WTC11 (cell line): ENCODE data around the gene CXCL17. TPM values are rescaled to one million over a fixed set of nuclear protein-coding genes. Genes with fewer than 3 reads are reported as not detected.

Source experiments
- ATAC-seq: fragments of 200-7000 bp; cut with Tn5 transposase; 2 replicates; pipeline ENCODE4 v1.10.0; 2021; ENCODE audit warnings: mild to moderate bottlenecking, moderate library complexity
- CTCF ChIA-PET: fragments of 300-600 bp; sonication (Branson Sonifier 250); formaldehyde crosslinking; loops from one replicate; lab custom pipeline; 2021; ENCODE audit warnings: antibody characterized with exemption; lab: Charles Lee
- POLR2A ChIA-PET: fragments of 350-600 bp; sonication (Branson Sonifier 250); formaldehyde crosslinking; loops from one replicate; lab custom pipeline; 2021; ENCODE audit warnings: antibody characterized with exemption; lab: Charles Lee
- DNase-seq: peaks from one replicate; pipeline ENCODE4 v3.0.0; 2021; ENCODE audit warnings: low spot score
- H3K27ac Mint-ChIP-seq: 2 replicates; pipeline ENCODE4 v1.8.0; 2021; ENCODE audit warnings: mixed read lengths
- H3K27me3 Mint-ChIP-seq: 2 replicates; pipeline ENCODE4 v1.8.0; 2021; ENCODE audit warnings: low read depth, mild to moderate bottlenecking, moderate library complexity, mixed read lengths
- H3K36me3 Mint-ChIP-seq: 2 replicates; pipeline ENCODE4 v1.8.0; 2021; ENCODE audit warnings: mixed read lengths
- H3K4me1 Mint-ChIP-seq: 2 replicates; pipeline ENCODE4 v1.8.0; 2022; ENCODE audit warnings: mixed read lengths
- H3K4me3 Mint-ChIP-seq: 2 replicates; pipeline ENCODE4 v1.8.0; 2021; ENCODE audit warnings: mild to moderate bottlenecking, moderate library complexity, mixed read lengths
- H3K9me3 Mint-ChIP-seq: 2 replicates; pipeline ENCODE4 v1.8.0; 2021; ENCODE audit warnings: mixed read lengths
- ELF4 ChIP-seq: sonication (generic); formaldehyde crosslinking; IDR thresholded peaks from 2 replicates; pipeline ENCODE4 v1.8.1; 2022; ENCODE audit warnings: low read depth, mild to moderate bottlenecking, moderate library complexity, missing genetic modification reagents
- FOXP1 ChIP-seq: sonication (generic); formaldehyde crosslinking; IDR thresholded peaks from 2 replicates; pipeline ENCODE4 v1.8.0; 2022; ENCODE audit warnings: missing genetic modification reagents, mild to moderate bottlenecking, moderate library complexity, borderline replicate concordance
- GABPB1 ChIP-seq: sonication (generic); formaldehyde crosslinking; IDR thresholded peaks from 2 replicates; pipeline ENCODE4 v1.8.1; 2023; ENCODE audit warnings: mild to moderate bottlenecking, missing genetic modification reagents
- HMGA2 ChIP-seq: fragments of 250-450 bp; sonication (Bioruptor Pico); IDR thresholded peaks from 2 replicates; pipeline ENCODE4 v1.4.0; 2021; ENCODE audit warnings: mild to moderate bottlenecking, moderate library complexity
- IRF2 ChIP-seq: sonication (generic); formaldehyde crosslinking; IDR thresholded peaks from 2 replicates; pipeline ENCODE4 v1.8.0; 2022; ENCODE audit warnings: low read depth, missing genetic modification reagents, borderline replicate concordance
- NR2C2 ChIP-seq: sonication (generic); formaldehyde crosslinking; IDR thresholded peaks from 2 replicates; pipeline ENCODE4 v1.8.0; 2022; ENCODE audit warnings: mild to moderate bottlenecking, missing genetic modification reagents
- OVOL2 ChIP-seq: fragments of 250-450 bp; sonication (Bioruptor Pico); IDR thresholded peaks from 2 replicates; pipeline ENCODE4 v1.9.0; 2021; ENCODE audit warnings: mild to moderate bottlenecking, borderline replicate concordance
- PRRX2 ChIP-seq: fragments of 250-450 bp; sonication (Bioruptor Pico); IDR thresholded peaks from 2 replicates; pipeline ENCODE4 v1.8.0; 2021; ENCODE audit warnings: mild to moderate bottlenecking
- ZNF423 ChIP-seq: fragments of 250-450 bp; sonication (Bioruptor Pico); IDR thresholded peaks from 2 replicates; pipeline ENCODE4 v2.1.2; 2022; ENCODE audit warnings: mild to moderate bottlenecking, moderate library complexity
- total RNA-seq: library from RNA; stranded (reverse); gene quantifications from 3 replicates; pipeline ENCODE4 v1.2.3, GENCODE V29; 2021
- TF ChIP-seq, protein P1 (sequence below): sonication (generic); formaldehyde crosslinking; IDR thresholded peaks from 2 replicates; pipeline ENCODE4 v1.8.1; 2023; ENCODE audit warnings: mild to moderate bottlenecking, moderate library complexity, missing genetic modification reagents
- TF ChIP-seq, protein P2 (sequence below): sonication (generic); formaldehyde crosslinking; conservative IDR thresholded peaks from 2 replicates; pipeline ENCODE4 v1.8.1; 2023; ENCODE audit warnings: mild to moderate bottlenecking, low read depth, missing genetic modification reagents, moderate library complexity
- TF ChIP-seq, protein P3 (sequence below): sonication (generic); formaldehyde crosslinking; IDR thresholded peaks from 2 replicates; pipeline ENCODE4 v1.8.1; 2022; ENCODE audit warnings: mild to moderate bottlenecking, moderate library complexity, missing genetic modification reagents
- TF ChIP-seq, protein P4 (sequence below): sonication (generic); formaldehyde crosslinking; IDR thresholded peaks from 2 replicates; pipeline ENCODE4 v1.8.1; 2022; ENCODE audit warnings: low read depth, mild to moderate bottlenecking, moderate library complexity, missing genetic modification reagents, borderline replicate concordance
- TF ChIP-seq, protein P5 (sequence below): fragments of 200-600 bp; IDR thresholded peaks from 2 replicates; pipeline ENCODE4 v1.8.0; 2022; ENCODE audit warnings: antibody characterized with exemption
- TF ChIP-seq, protein P6 (sequence below): fragments of 250-450 bp; sonication (Bioruptor Pico); IDR thresholded peaks from 2 replicates; pipeline ENCODE4 v1.9.0; 2021; ENCODE audit warnings: mild to moderate bottlenecking

Gene CXCL17
- total RNA-seq, 1 experiment from 2014 or later: not detected

DNA sequence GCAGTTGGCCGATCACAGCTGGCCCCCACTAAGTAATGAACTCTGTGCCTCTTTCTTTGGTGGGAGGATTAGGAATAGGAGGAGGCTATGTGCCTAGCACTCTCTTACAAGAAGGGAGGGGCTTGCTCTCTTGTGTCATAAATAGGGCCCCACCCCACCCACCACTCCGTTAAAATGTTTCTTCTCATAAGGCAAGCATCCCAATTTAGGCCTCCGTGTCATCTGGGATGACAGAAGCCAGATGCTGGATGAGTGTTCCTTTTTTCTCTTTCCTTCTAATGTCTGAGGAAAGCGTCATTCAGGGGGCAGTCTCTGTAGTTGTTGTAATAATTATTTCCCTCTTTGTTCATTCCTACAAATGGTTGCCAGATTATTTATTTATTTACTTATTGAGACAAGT lies 15.4 kb downstream of the CXCL17 start, which contains the start of gene LIPE:
Gene LIPE, minus strand, starts transcription at position 76 of the 400 bp plus-strand sequence. CDS start 239 bp downstream, outside the sequence.
- Mint-ChIP-seq H3K9me3 (peaks cover 6% of the 10 kb centered on the region), H3K36me3 (no peaks in the 10 kb centered on the region; the same call in 1 of the 2 replicates), H3K27me3 (peaks cover 84% of the 10 kb centered on the region), H3K4me3 (no peak within 1 kb of the TSS), H3K4me1 (peaks cover 12% of the 10 kb centered on the region), H3K27ac (no peak within 1 kb of the TSS)
- ATAC-seq (no peak), DNase-seq (no peak)
- ChIA-PET CTCF (interaction anchor here (2.4 to 5.2 kb wide), 2 partner anchors 13 to 14 kb away, joined by 12 to 81 read pairs; partner anchors contain the start of gene CXCL17), POLR2A (no interaction called here)
- TF ChIP-seq, protein P1, sequence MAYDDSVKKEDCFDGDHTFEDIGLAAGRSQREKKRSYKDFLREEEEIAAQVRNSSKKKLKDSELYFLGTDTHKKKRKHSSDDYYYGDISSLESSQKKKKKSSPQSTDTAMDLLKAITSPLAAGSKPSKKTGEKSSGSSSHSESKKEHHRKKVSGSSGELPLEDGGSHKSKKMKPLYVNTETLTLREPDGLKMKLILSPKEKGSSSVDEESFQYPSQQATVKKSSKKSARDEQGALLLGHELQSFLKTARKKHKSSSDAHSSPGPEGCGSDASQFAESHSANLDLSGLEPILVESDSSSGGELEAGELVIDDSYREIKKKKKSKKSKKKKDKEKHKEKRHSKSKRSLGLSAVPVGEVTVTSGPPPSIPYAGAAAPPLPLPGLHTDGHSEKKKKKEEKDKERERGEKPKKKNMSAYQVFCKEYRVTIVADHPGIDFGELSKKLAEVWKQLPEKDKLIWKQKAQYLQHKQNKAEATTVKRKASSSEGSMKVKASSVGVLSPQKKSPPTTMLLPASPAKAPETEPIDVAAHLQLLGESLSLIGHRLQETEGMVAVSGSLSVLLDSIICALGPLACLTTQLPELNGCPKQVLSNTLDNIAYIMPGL (CRISPR knock-in tag): no peak
- TF ChIP-seq, protein P2, sequence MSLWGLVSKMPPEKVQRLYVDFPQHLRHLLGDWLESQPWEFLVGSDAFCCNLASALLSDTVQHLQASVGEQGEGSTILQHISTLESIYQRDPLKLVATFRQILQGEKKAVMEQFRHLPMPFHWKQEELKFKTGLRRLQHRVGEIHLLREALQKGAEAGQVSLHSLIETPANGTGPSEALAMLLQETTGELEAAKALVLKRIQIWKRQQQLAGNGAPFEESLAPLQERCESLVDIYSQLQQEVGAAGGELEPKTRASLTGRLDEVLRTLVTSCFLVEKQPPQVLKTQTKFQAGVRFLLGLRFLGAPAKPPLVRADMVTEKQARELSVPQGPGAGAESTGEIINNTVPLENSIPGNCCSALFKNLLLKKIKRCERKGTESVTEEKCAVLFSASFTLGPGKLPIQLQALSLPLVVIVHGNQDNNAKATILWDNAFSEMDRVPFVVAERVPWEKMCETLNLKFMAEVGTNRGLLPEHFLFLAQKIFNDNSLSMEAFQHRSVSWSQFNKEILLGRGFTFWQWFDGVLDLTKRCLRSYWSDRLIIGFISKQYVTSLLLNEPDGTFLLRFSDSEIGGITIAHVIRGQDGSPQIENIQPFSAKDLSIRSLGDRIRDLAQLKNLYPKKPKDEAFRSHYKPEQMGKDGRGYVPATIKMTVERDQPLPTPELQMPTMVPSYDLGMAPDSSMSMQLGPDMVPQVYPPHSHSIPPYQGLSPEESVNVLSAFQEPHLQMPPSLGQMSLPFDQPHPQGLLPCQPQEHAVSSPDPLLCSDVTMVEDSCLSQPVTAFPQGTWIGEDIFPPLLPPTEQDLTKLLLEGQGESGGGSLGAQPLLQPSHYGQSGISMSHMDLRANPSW (CRISPR knock-in tag): no peak
- TF ChIP-seq PRRX2 (no peak), FOXP1 (no peak), ELF4 (no peak), HMGA2 (CRISPR knock-in tag) (no peak), GABPB1 (no peak), OVOL2 (no peak)
- TF ChIP-seq, protein P3, sequence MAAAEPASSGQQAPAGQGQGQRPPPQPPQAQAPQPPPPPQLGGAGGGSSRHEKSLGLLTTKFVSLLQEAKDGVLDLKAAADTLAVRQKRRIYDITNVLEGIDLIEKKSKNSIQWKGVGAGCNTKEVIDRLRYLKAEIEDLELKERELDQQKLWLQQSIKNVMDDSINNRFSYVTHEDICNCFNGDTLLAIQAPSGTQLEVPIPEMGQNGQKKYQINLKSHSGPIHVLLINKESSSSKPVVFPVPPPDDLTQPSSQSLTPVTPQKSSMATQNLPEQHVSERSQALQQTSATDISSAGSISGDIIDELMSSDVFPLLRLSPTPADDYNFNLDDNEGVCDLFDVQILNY: no peak
- TF ChIP-seq, protein P4, sequence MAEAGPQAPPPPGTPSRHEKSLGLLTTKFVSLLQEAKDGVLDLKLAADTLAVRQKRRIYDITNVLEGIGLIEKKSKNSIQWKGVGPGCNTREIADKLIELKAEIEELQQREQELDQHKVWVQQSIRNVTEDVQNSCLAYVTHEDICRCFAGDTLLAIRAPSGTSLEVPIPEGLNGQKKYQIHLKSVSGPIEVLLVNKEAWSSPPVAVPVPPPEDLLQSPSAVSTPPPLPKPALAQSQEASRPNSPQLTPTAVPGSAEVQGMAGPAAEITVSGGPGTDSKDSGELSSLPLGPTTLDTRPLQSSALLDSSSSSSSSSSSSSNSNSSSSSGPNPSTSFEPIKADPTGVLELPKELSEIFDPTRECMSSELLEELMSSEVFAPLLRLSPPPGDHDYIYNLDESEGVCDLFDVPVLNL (CRISPR knock-in tag): no peak
- TF ChIP-seq, protein P5, sequence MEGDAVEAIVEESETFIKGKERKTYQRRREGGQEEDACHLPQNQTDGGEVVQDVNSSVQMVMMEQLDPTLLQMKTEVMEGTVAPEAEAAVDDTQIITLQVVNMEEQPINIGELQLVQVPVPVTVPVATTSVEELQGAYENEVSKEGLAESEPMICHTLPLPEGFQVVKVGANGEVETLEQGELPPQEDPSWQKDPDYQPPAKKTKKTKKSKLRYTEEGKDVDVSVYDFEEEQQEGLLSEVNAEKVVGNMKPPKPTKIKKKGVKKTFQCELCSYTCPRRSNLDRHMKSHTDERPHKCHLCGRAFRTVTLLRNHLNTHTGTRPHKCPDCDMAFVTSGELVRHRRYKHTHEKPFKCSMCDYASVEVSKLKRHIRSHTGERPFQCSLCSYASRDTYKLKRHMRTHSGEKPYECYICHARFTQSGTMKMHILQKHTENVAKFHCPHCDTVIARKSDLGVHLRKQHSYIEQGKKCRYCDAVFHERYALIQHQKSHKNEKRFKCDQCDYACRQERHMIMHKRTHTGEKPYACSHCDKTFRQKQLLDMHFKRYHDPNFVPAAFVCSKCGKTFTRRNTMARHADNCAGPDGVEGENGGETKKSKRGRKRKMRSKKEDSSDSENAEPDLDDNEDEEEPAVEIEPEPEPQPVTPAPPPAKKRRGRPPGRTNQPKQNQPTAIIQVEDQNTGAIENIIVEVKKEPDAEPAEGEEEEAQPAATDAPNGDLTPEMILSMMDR: no peak
- TF ChIP-seq, protein P6, sequence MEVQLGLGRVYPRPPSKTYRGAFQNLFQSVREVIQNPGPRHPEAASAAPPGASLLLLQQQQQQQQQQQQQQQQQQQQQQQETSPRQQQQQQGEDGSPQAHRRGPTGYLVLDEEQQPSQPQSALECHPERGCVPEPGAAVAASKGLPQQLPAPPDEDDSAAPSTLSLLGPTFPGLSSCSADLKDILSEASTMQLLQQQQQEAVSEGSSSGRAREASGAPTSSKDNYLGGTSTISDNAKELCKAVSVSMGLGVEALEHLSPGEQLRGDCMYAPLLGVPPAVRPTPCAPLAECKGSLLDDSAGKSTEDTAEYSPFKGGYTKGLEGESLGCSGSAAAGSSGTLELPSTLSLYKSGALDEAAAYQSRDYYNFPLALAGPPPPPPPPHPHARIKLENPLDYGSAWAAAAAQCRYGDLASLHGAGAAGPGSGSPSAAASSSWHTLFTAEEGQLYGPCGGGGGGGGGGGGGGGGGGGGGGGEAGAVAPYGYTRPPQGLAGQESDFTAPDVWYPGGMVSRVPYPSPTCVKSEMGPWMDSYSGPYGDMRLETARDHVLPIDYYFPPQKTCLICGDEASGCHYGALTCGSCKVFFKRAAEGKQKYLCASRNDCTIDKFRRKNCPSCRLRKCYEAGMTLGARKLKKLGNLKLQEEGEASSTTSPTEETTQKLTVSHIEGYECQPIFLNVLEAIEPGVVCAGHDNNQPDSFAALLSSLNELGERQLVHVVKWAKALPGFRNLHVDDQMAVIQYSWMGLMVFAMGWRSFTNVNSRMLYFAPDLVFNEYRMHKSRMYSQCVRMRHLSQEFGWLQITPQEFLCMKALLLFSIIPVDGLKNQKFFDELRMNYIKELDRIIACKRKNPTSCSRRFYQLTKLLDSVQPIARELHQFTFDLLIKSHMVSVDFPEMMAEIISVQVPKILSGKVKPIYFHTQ: no peak

DNA sequence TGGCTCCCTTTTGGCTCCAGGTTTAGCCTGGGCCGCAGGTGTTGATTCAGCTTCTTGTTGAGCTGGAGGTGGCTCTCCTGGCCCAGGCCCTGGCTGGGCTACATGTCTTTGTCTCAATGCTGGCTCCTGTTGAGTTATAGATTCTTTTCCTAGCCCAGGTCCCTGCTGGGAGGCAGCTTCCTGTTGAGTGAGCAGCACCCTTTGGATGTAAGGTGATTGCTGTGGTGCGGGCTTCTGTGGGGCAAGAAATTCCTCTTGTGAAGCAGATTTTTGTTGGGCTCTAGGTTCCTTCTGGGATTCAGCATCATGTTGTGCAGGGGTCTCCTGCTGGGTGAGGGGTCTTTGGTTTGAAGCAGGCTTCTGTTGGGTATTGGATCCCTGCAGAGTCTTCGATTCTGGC lies 16.1 kb downstream of the CXCL17 start:
- Mint-ChIP-seq H3K27ac (no peak overlapping the region), H3K36me3 (no peaks in the 10 kb centered on the region; the same call in 1 of the 2 replicates), H3K27me3 (peaks cover 90% of the 10 kb centered on the region), H3K9me3 (peaks cover 6% of the 10 kb centered on the region), H3K4me3 (no peak overlapping the region), H3K4me1 (peaks cover 17% of the 10 kb centered on the region)
- ChIA-PET POLR2A (no interaction called here), CTCF (interaction anchor here (1.3 to 5.2 kb wide), 3 partner anchors 8 to 15 kb away, joined by 4 to 81 read pairs (median 44); partner anchors contain the start of gene CXCL17)
- ATAC-seq (no peak), DNase-seq (no peak)
- no peak for TF ChIP-seq NR2C2 (CRISPR knock-in tag)
- TF ChIP-seq IRF2 (CRISPR knock-in tag): no peak
- TF ChIP-seq ZNF423 (CRISPR knock-in tag): peak; percentile 79
